Measurements from ENCODE around the gene FBXL4. TPM values are rescaled to one million over a fixed set of nuclear protein-coding genes. Genes with fewer than 3 reads are reported as not detected.
A peak's percentile ranks its signal among the peaks of the same experiment; 100 is the strongest.

The FBXL4 gene
- total RNA-seq, 1 donor from 2014 or later, result 14.4 TPM

GRCh38 chr6:98840996-98841513 lies 106.7 kb downstream of the FBXL4 start:
- no peak for TF ChIP-seq CTCF (IDR thresholded peaks at IDR 0.05)
- no peak overlapping the region for H3K27ac Mint-ChIP-seq (ENCODE audit: unreplicated experiment)
- H3K27me3 Mint-ChIP-seq (ENCODE audit: low read depth), result peaks cover 83% of the 10 kb centered on the region
- no peaks in the 10 kb centered on the region for H3K36me3 Mint-ChIP-seq (ENCODE audit: low read depth)
- H3K4me3 Mint-ChIP-seq (ENCODE audit: unreplicated experiment), result no peak overlapping the region
- peaks cover 14% of the 10 kb centered on the region for H3K4me1 Mint-ChIP-seq (ENCODE audit: low read depth)
- no peak for DNase-seq (ENCODE audit: low spot score)
- no peaks in the 10 kb centered on the region for H3K9me3 Mint-ChIP-seq (ENCODE audit: low read depth)

GRCh38 chr6:98840385-98840784 lies 107.4 kb downstream of the FBXL4 start:
- Mint-ChIP-seq H3K9me3 (ENCODE audit: low read depth) (no peaks in the 10 kb centered on the region), H3K4me3 (ENCODE audit: unreplicated experiment) (no peak overlapping the region), H3K36me3 (ENCODE audit: low read depth) (no peaks in the 10 kb centered on the region), H3K4me1 (ENCODE audit: low read depth) (peaks cover 12% of the 10 kb centered on the region), H3K27ac (ENCODE audit: unreplicated experiment) (no peak overlapping the region), H3K27me3 (ENCODE audit: low read depth) (peaks cover 81% of the 10 kb centered on the region)
- no peak for DNase-seq (ENCODE audit: low spot score)
- no peak for TF ChIP-seq CTCF (IDR thresholded peaks at IDR 0.05)

GRCh38 chr6:98839781-98840361 lies 107.9 kb downstream of the FBXL4 start:
- H3K4me1 Mint-ChIP-seq (ENCODE audit: low read depth), result peaks cover 10% of the 10 kb centered on the region
- no peak overlapping the region for H3K4me3 Mint-ChIP-seq (ENCODE audit: unreplicated experiment)
- DNase-seq (ENCODE audit: low spot score), result no peak
- peaks cover 80% of the 10 kb centered on the region for H3K27me3 Mint-ChIP-seq (ENCODE audit: low read depth)
- no peak overlapping the region for H3K27ac Mint-ChIP-seq (ENCODE audit: unreplicated experiment)
- peak; percentile 77 for TF ChIP-seq CTCF (IDR thresholded peaks at IDR 0.05)
- H3K9me3 Mint-ChIP-seq (ENCODE audit: low read depth), result no peaks in the 10 kb centered on the region
- no peaks in the 10 kb centered on the region for H3K36me3 Mint-ChIP-seq (ENCODE audit: low read depth)

GRCh38 chr6:98838975-98839374 lies 108.8 kb downstream of the FBXL4 start:
- Mint-ChIP-seq H3K36me3 (ENCODE audit: low read depth) (no peaks in the 10 kb centered on the region), H3K4me3 (ENCODE audit: unreplicated experiment) (no peak overlapping the region), H3K27me3 (ENCODE audit: low read depth) (peaks cover 71% of the 10 kb centered on the region), H3K4me1 (ENCODE audit: low read depth) (peaks cover 11% of the 10 kb centered on the region), H3K9me3 (ENCODE audit: low read depth) (no peaks in the 10 kb centered on the region), H3K27ac (ENCODE audit: unreplicated experiment) (no peak overlapping the region)
- TF ChIP-seq CTCF (IDR thresholded peaks at IDR 0.05), result no peak
- no peak for DNase-seq (ENCODE audit: low spot score)

GRCh38 chr6:98838032-98838431 lies 109.7 kb downstream of the FBXL4 start:
- Mint-ChIP-seq H3K9me3 (ENCODE audit: low read depth) (no peaks in the 10 kb centered on the region), H3K27ac (ENCODE audit: unreplicated experiment) (no peak overlapping the region), H3K36me3 (ENCODE audit: low read depth) (no peaks in the 10 kb centered on the region), H3K4me3 (ENCODE audit: unreplicated experiment) (no peak overlapping the region), H3K27me3 (ENCODE audit: low read depth) (peaks cover 72% of the 10 kb centered on the region), H3K4me1 (ENCODE audit: low read depth) (peaks cover 20% of the 10 kb centered on the region)
- TF ChIP-seq CTCF (IDR thresholded peaks at IDR 0.05), result no peak
- no peak for DNase-seq (ENCODE audit: low spot score)

Data from chondrocyte (in vitro differentiated cells).